Ovary (tissue), 9 donors: ENCODE results near the gene ST6GALNAC4. TPM values are rescaled to one million over a fixed set of nuclear protein-coding genes. Genes with fewer than 3 reads are reported as not detected.

ENCODE experiments used
- DNase-seq, 5 donors: peaks; one replicate each; pipeline ENCODE4 v3.0.0-alpha.2; 2019 to 2020
- H3K27ac ChIP-seq, 2 donors: fragments of 200-600 bp; one replicate each; pipeline versions ENCODE4 v1.5.1 to v1.8.0; 2019 to 2022
- H3K27me3 ChIP-seq: fragments of 200-600 bp; one replicate; pipeline ENCODE4 v1.8.0; 2022
- H3K36me3 ChIP-seq: fragments of 200-600 bp; sonication (generic); one replicate; pipeline ENCODE4 v1.5.1; 2019
- H3K4me1 ChIP-seq: one replicate; pipeline ENCODE4 v1.8.1; 2013; ENCODE audit warnings: mild to moderate bottlenecking, moderate library complexity; ENCODE audit not compliant: insufficient read depth
- H3K4me3 ChIP-seq: fragments of 200-600 bp; sonication (generic); one replicate; pipeline ENCODE4 v1.5.1; 2017
- H3K9me3 ChIP-seq, 2 donors: fragments of 200-600 bp in 1 of 2; sonication (generic) in 1 of 2; one replicate each; pipeline versions ENCODE4 v1.5.1 to v1.8.1; 2013 to 2019; ENCODE audit warnings: mild to moderate bottlenecking in 1 of 2, moderate library complexity in 1 of 2
- CTCF ChIP-seq, 3 donors: fragments of 450-650 bp in 2 of 3; fragments of 200-600 bp in 1 of 3; IDR thresholded peaks; one replicate each; pipeline versions ENCODE4 v1.5.1 to v1.8.0; 2016 to 2022; ENCODE audit warnings: antibody characterized with exemption in 3 of 3, mild to moderate bottlenecking in 1 of 3
- EP300 ChIP-seq: sonication (generic); formaldehyde crosslinking; IDR thresholded peaks from one replicate; pipeline ENCODE4 v1.6.1; 2017; ENCODE audit warnings: antibody characterized with exemption
- POLR2A ChIP-seq: fragments of 450-650 bp; IDR thresholded peaks from one replicate; pipeline ENCODE4 v1.6.1; 2017; ENCODE audit warnings: antibody characterized with exemption, mild to moderate bottlenecking, moderate library complexity
- WGBS, 3 donors: extraction: QIAGEN DNeasy Blood & Tissue Kit in 1 of 3; methylation state at CpG; one replicate each; pipeline versions ENCODE4 v1.1.5 to v1.1.7; 2013 to 2017; 5-methylcytosine and 5-hydroxymethylcytosine counted together
- intact Hi-C, 4 donors: fragments of 100-400 bp; cut with DNase I; formaldehyde crosslinking; loops; one replicate each; pipeline versions ENCODE4 v1.11.0 to v1.15.1; 2022 to 2023
- polyA plus RNA-seq, 2 donors: library from polyadenylated mRNA; stranded (reverse); fragments of 200-250 nt in 1 of 2; fragments of 350-450 nt in 1 of 2; fragmentation: Illumina TruSeq in 1 of 2; extraction: RNeasy Lipid Tissue Mini Kit (QIAGEN cat#74804) in 1 of 2; gene quantifications; one replicate each; pipeline ENCODE4 v1.2.3, GENCODE V29; 2013 to 2014
- total RNA-seq, 7 donors: library from RNA; depleted of rRNA in 2 of 7; stranded (reverse); fragments of >200 nt in 2 of 7; fragmentation: NEBNext Ultra II Directional in 3 of 7; extraction: Animal tissue kit (Norgen Biotek cat#: 25700) in 3 of 7; gene quantifications; one replicate each; pipeline versions ENCODE4 v1.1.0 to v1.2.4, GENCODE V29; 2016 to 2023
- donor health status: DM: no; HTN: no; CAD: no; lungs with moderate emphysema.
- donor health status: DM: no; HTN: no; CAD: no.
- donor health status: Bipolar disorder and iron deficiency.
- donor health status: DM: yes; HTN: yes; CAD: no.
- donor health status: DM: no; HTN: no; CAD: no.
- donor health status: DM: yes; HTN: yes; CAD: no.

ST6GALNAC4 gene
- total and polyA plus RNA-seq, 9 donors = 2.2 to 58.4 (median 45.8) TPM

DNA sequence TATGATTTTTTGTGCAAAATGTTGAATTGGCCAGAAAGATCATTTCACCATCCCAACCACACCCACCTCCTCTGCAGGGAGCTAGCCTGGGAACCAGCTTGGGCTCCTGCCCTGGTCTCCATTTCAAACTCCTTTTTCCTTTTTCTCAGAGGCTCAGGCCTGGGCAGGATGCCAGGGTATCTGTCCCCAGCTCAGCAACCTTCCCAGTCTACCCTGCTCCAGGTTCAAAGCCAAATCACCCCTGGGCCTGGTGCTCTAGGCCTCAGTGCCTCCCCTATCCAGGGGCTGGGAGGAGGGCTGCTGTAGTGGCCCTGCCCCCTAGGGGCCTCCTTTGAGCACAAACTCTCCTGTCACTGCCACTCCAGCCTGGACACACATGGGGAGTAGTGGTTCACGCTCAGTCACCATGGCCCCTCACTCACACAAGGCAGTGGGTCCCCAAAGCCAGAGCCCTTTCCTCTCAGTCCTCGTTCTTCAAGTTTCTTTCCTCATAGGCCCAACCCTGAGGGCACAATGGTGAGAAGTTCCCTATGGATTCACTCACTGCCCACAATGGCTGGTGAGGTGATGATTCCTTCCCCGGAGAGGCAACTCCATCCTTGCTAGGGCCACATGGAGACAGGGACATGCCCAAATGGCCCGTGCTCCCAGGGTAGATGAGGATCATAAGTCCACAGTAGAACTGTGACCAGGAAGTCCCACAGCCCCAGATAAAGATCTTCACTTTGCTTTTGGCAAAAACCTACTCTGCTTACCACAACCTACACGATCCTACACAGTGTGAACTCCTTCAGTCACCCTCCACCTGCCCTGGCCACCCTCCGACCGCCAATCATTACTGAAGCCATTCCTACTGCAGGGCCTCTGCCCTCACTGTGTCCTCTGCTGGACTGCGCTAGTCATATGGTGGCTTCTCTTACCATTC lies 1.6 kb upstream of the ST6GALNAC4 start:
- Histone ChIP-seq H3K27ac (no peak overlapping the region), H3K27me3 (no peaks in the 10 kb centered on the region), H3K4me3 (no peak overlapping the region), H3K4me1 (peaks cover 6% of the 10 kb centered on the region), H3K9me3 (no peaks in the 10 kb centered on the region), H3K36me3 (no peaks in the 10 kb centered on the region)
- 90 to 93% (median 91%) methylated on average over 8 of the region's 8 CpGs for WGBS, 3 donors
- intact Hi-C loops = loop anchor here in 1 of 4 donors (5.0 kb wide), 1 partner anchor 131 kb away; the partner anchor contains the start of gene CDK9
- no peak for TF ChIP-seq CTCF (IDR thresholded peaks at IDR 0.05)
- TF ChIP-seq EP300 = no peak
- TF ChIP-seq POLR2A = no peak
- peak in 2 of 5 donors; percentile 63 to 75 for DNase-seq

DNA sequence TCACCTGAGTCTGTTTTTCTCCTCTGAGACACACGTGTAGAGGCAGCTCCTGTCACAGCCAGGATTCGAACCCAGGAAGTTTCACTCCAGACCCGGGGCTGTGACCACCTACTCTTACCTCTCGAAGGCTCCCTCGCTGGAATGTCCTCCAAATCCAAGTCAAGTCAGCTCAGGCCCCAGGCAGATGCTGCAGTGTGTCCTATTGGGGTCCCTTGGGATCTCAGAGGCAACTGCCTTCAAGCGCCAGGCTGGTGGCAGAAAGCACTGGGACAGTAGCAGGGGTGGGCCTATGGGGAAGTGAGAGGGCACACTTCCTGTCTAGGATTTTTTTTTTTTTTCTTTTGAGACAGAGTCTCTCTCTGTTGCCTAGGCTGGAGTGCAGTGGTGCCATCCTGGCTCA lies 762 bp upstream of the ST6GALNAC4 start:
- Histone ChIP-seq H3K4me1 (peaks cover 6% of the 10 kb centered on the region), H3K9me3 (no peaks in the 10 kb centered on the region), H3K36me3 (no peaks in the 10 kb centered on the region), H3K27ac (peak overlapping the region in 1 of 2 donors; percentile 69), H3K4me3 (no peak overlapping the region), H3K27me3 (no peaks in the 10 kb centered on the region)
- 61 to 64% (median 62%) methylated on average over 6 of the region's 6 CpGs for WGBS, 3 donors
- intact Hi-C loops = loop anchor here in 1 of 4 donors (5.0 kb wide), 1 partner anchor 130 kb away; the partner anchor contains the start of gene CDK9
- TF ChIP-seq EP300 (no peak), POLR2A (no peak), CTCF (IDR thresholded peaks at IDR 0.05) (no peak)
- DNase-seq = peak in 1 of 5 donors; percentile 33

- peak overlapping the region; percentile 39 to 62 for H3K27ac ChIP-seq
- DNase-seq = peak in 1 of 5 donors; percentile 36
- peak overlapping the region; percentile 76 for H3K4me3 ChIP-seq
- intact Hi-C loops = loop anchor here in 1 of 4 donors (5.0 kb wide), 1 partner anchor 129 kb away; the partner anchor contains the start of gene CDK9
- H3K9me3 ChIP-seq = no peaks in the 10 kb centered on the region
- peaks cover 4% of the 10 kb centered on the region for H3K4me1 ChIP-seq
- WGBS, 3 donors = 16 to 22% (median 18%) methylated on average over 27 of the region's 27 CpGs
- TF ChIP-seq POLR2A (no peak), CTCF (IDR thresholded peaks at IDR 0.05) (no peak), EP300 (no peak)
- H3K27me3 ChIP-seq = no peaks in the 10 kb centered on the region
- H3K36me3 ChIP-seq = no peaks in the 10 kb centered on the region
Observed at GRCh38 chr9:127915801-127916719, 781 bp downstream of the ST6GALNAC4 start.

DNA sequence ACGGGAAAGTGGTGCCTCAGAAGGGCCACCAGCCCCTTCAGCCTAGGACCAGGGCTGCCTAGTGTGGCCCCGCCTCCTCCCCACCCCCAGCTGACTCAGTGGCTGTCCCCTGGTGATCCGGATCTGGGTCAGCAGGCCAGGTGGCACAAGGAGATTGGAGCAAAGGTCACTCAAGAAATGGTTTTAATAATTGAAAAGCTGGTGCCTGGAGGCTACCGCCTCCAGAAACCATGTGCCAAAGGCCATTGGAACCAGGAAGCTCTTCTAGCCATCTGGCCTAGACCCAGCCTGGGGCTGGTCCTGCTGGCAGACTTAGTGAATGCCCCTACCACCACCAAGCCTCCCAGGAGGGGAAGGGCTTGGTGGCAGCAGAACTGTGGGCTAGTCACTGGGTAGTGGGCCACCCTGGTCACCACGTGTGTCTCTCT lies 1.5 kb downstream of the ST6GALNAC4 start:
- H3K27me3 ChIP-seq = no peaks in the 10 kb centered on the region
- 70 to 77% (median 76%) methylated on average over 5 of the region's 5 CpGs for WGBS, 3 donors
- DNase-seq = peak in 1 of 5 donors; percentile 43
- peaks cover 4% of the 10 kb centered on the region for H3K4me1 ChIP-seq
- intact Hi-C loops = loop anchor here in 1 of 4 donors (5.0 kb wide), 1 partner anchor 128 kb away; the partner anchor contains the start of gene CDK9
- peak overlapping the region; percentile 76 for H3K4me3 ChIP-seq
- no peaks in the 10 kb centered on the region for H3K9me3 ChIP-seq
- H3K27ac ChIP-seq = peak overlapping the region; percentile 39 to 62
- no peak for TF ChIP-seq POLR2A
- TF ChIP-seq EP300 = no peak
- TF ChIP-seq CTCF (IDR thresholded peaks at IDR 0.05) = no peak
- no peaks in the 10 kb centered on the region for H3K36me3 ChIP-seq
